Upper lobe of left lung (tissue), 4 donors: Measurements from ENCODE around the gene RAB11FIP3.

Experiments
- CTCF ChIP-seq, 6 experiments: fragments of 450-650 bp in 4 of 6; fragments of 200-600 bp in 2 of 6; sonication (generic) in 2 of 6; IDR thresholded peaks; one replicate each; pipeline ENCODE4 v1.5.1; 2016 to 2019; ENCODE audit warnings: antibody characterized with exemption in 6 of 6
- POLR2A ChIP-seq, 4 donors: fragments of 450-650 bp; IDR thresholded peaks; one replicate each; pipeline ENCODE4 v1.5.1; 2016 to 2017; ENCODE audit warnings: antibody characterized with exemption in 4 of 4, mild to moderate bottlenecking in 2 of 4
- POLR2AphosphoS5 ChIP-seq, 2 donors: sonication (generic); formaldehyde crosslinking; IDR thresholded peaks; one replicate each; pipeline ENCODE4 v1.5.1; 2017; ENCODE audit warnings: antibody characterized with exemption in 2 of 2

GRCh38 chr16:536746-537145 is 111.3 kb downstream of the RAB11FIP3 start:
- TF ChIP-seq POLR2AphosphoS5 (IDR thresholded peaks at IDR 0.05) (no peak), CTCF (IDR thresholded peaks at IDR 0.05) (no peak), POLR2A (IDR thresholded peaks at IDR 0.05) (no peak)
